ENCODE data around the gene DBNDD1.
"Not testable (repeated sequence)": the region's sequence is repeated elsewhere in the genome, so short reads cannot be mapped to it uniquely, and the experiment has no call there.

DBNDD1 gene

GRCh38 chr16:90018652-90019542 is at the start of gene DBNDD1:
TSS of gene DBNDD1 (minus strand) at chr16:90019456. CDS start at chr16:90019341, 115 bp downstream.
- Histone ChIP-seq H3K4me3 (peak within 1 kb of the TSS; percentile 64), H3K9me3 (no peaks in the 10 kb centered on the region), H3K36me3 (replicated peaks) (peaks cover 9% of the 10 kb centered on the region; the same call in 1 of the 2 replicates), H3K27me3 (ENCODE audit: low read depth) (no peaks in the 10 kb centered on the region), H3K4me1 (peaks cover 22% of the 10 kb centered on the region)
- in situ Hi-C loops (cut with MboI; ENCODE audit: low sequenced_read_pairs) = no loop called here
- DNase-seq (ENCODE audit: low spot score in 2 of 2) = peak in 1 of 2 experiments; percentile 55

- in situ Hi-C loops (cut with MboI; ENCODE audit: low sequenced_read_pairs) = no loop called here
- H3K27me3 ChIP-seq (ENCODE audit: low read depth) = peaks cover 13% of the 10 kb centered on the region
- no peaks in the 10 kb centered on the region for H3K9me3 ChIP-seq
- no peak overlapping the region for H3K4me3 ChIP-seq
- no peak for DNase-seq (ENCODE audit: low spot score in 2 of 2)
- H3K4me1 ChIP-seq = no peaks in the 10 kb centered on the region
- no peaks in the 10 kb centered on the region for H3K36me3 ChIP-seq (replicated peaks)
Observed at GRCh38 chr16:90061437-90061836, 42.2 kb upstream of the DBNDD1 start.

- DNase-seq (ENCODE audit: low spot score in 2 of 2) = no peak
- H3K4me1 ChIP-seq = no peaks in the 10 kb centered on the region
- H3K9me3 ChIP-seq = peaks cover 15% of the 10 kb centered on the region
- in situ Hi-C loops (cut with MboI; ENCODE audit: low sequenced_read_pairs) = no loop called here
- peaks cover 8% of the 10 kb centered on the region for H3K27me3 ChIP-seq (ENCODE audit: low read depth)
- H3K4me3 ChIP-seq = no peak overlapping the region
- no peaks in the 10 kb centered on the region for H3K36me3 ChIP-seq (replicated peaks)
Observed at GRCh38 chr16:90057738-90058173, 38.5 kb upstream of the DBNDD1 start.

GRCh38 chr16:90056521-90056920 is 37.3 kb upstream of the DBNDD1 start:
- H3K27me3 ChIP-seq (ENCODE audit: low read depth); in situ Hi-C loops (cut with MboI; ENCODE audit: low sequenced_read_pairs); H3K4me1 ChIP-seq; DNase-seq (ENCODE audit: low spot score in 2 of 2); H3K4me3 ChIP-seq; H3K36me3 ChIP-seq (replicated peaks): not testable (repeated sequence)
- H3K9me3 ChIP-seq = peaks cover 15% of the 10 kb centered on the region

GRCh38 chr16:90055371-90055770 is 36.1 kb upstream of the DBNDD1 start:
- peaks cover 5% of the 10 kb centered on the region; the same call in 1 of the 2 replicates for H3K27me3 ChIP-seq (ENCODE audit: low read depth)
- no peak for DNase-seq (ENCODE audit: low spot score in 2 of 2)
- in situ Hi-C loops (cut with MboI; ENCODE audit: low sequenced_read_pairs) = no loop called here
- no peak overlapping the region for H3K4me3 ChIP-seq
- H3K9me3 ChIP-seq = peaks cover 15% of the 10 kb centered on the region
- H3K4me1 ChIP-seq = no peaks in the 10 kb centered on the region
- H3K36me3 ChIP-seq (replicated peaks) = no peaks in the 10 kb centered on the region

GRCh38 chr16:90054554-90054953 is 35.3 kb upstream of the DBNDD1 start:
- Histone ChIP-seq H3K27me3 (ENCODE audit: low read depth) (peaks cover 5% of the 10 kb centered on the region; the same call in 1 of the 2 replicates), H3K4me1 (no peaks in the 10 kb centered on the region), H3K4me3 (no peak overlapping the region), H3K36me3 (replicated peaks) (no peaks in the 10 kb centered on the region), H3K9me3 (peaks cover 15% of the 10 kb centered on the region)
- DNase-seq (ENCODE audit: low spot score in 2 of 2) = no peak
- in situ Hi-C loops (cut with MboI; ENCODE audit: low sequenced_read_pairs) = no loop called here

GRCh38 chr16:90053902-90054500 is 34.7 kb upstream of the DBNDD1 start:
- Histone ChIP-seq H3K9me3 (peaks cover 15% of the 10 kb centered on the region), H3K4me1 (peaks cover 3% of the 10 kb centered on the region; the same call in 1 of the 2 replicates), H3K36me3 (replicated peaks) (no peaks in the 10 kb centered on the region), H3K4me3 (no peak overlapping the region), H3K27me3 (ENCODE audit: low read depth) (peaks cover 5% of the 10 kb centered on the region; the same call in 1 of the 2 replicates)
- no peak for DNase-seq (ENCODE audit: low spot score in 2 of 2)
- in situ Hi-C loops (cut with MboI; ENCODE audit: low sequenced_read_pairs) = no loop called here

- H3K9me3 ChIP-seq = peaks cover 15% of the 10 kb centered on the region
- in situ Hi-C loops (cut with MboI; ENCODE audit: low sequenced_read_pairs) = no loop called here
- no peak overlapping the region for H3K4me3 ChIP-seq
- H3K36me3 ChIP-seq (replicated peaks) = no peaks in the 10 kb centered on the region
- H3K27me3 ChIP-seq (ENCODE audit: low read depth) = no peaks in the 10 kb centered on the region
- no peak for DNase-seq (ENCODE audit: low spot score in 2 of 2)
- H3K4me1 ChIP-seq = peaks cover 7% of the 10 kb centered on the region; the same call in 1 of the 2 replicates
Observed at GRCh38 chr16:90050969-90051368, 31.7 kb upstream of the DBNDD1 start.

GRCh38 chr16:90048737-90049330 is 29.6 kb upstream of the DBNDD1 start:
- H3K27me3 ChIP-seq (ENCODE audit: low read depth) = no peaks in the 10 kb centered on the region
- in situ Hi-C loops (cut with MboI; ENCODE audit: low sequenced_read_pairs) = no loop called here
- no peak overlapping the region for H3K4me3 ChIP-seq
- H3K4me1 ChIP-seq = peaks cover 7% of the 10 kb centered on the region; the same call in 1 of the 2 replicates
- DNase-seq (ENCODE audit: low spot score in 2 of 2) = no peak
- no peaks in the 10 kb centered on the region for H3K36me3 ChIP-seq (replicated peaks)
- H3K9me3 ChIP-seq = peaks cover 2% of the 10 kb centered on the region; the same call in 1 of the 2 replicates

GRCh38 chr16:90048347-90048722 is 29.1 kb upstream of the DBNDD1 start:
- Histone ChIP-seq H3K4me3 (no peak overlapping the region), H3K9me3 (no peaks in the 10 kb centered on the region), H3K36me3 (replicated peaks) (no peaks in the 10 kb centered on the region)

GRCh38 chr16:90047714-90048346 is 28.6 kb upstream of the DBNDD1 start:
- Histone ChIP-seq H3K27me3 (ENCODE audit: low read depth) (no peaks in the 10 kb centered on the region), H3K4me1 (peaks cover 7% of the 10 kb centered on the region; the same call in 1 of the 2 replicates), H3K36me3 (replicated peaks) (no peaks in the 10 kb centered on the region), H3K4me3 (no peak overlapping the region), H3K9me3 (no peaks in the 10 kb centered on the region)
- in situ Hi-C loops (cut with MboI; ENCODE audit: low sequenced_read_pairs) = no loop called here
- no peak for DNase-seq (ENCODE audit: low spot score in 2 of 2)

More at GRCh38 chr16:90048347-90048722, 29.1 kb upstream of the DBNDD1 start:
- no peak for DNase-seq (ENCODE audit: low spot score in 2 of 2)
- in situ Hi-C loops (cut with MboI; ENCODE audit: low sequenced_read_pairs) = no loop called here
- Histone ChIP-seq H3K4me1 (peaks cover 7% of the 10 kb centered on the region; the same call in 1 of the 2 replicates), H3K27me3 (ENCODE audit: low read depth) (no peaks in the 10 kb centered on the region)

GRCh38 chr16:90046971-90047713 is 27.9 kb upstream of the DBNDD1 start:
- no peaks in the 10 kb centered on the region for H3K9me3 ChIP-seq
- no peaks in the 10 kb centered on the region for H3K27me3 ChIP-seq (ENCODE audit: low read depth)
- in situ Hi-C loops (cut with MboI; ENCODE audit: low sequenced_read_pairs) = no loop called here
- H3K4me1 ChIP-seq = peaks cover 7% of the 10 kb centered on the region; the same call in 1 of the 2 replicates
- no peaks in the 10 kb centered on the region for H3K36me3 ChIP-seq (replicated peaks)
- DNase-seq (ENCODE audit: low spot score in 2 of 2) = no peak
- H3K4me3 ChIP-seq = no peak overlapping the region
